Neuronal stem cell (in vitro differentiated cells): ENCODE results near the gene SLC50A1.

Source experiments
- DNase-seq: peaks from one replicate; pipeline ENCODE4 v3.0.0-alpha.2; 2013; ENCODE audit warnings: low spot score
- H2AFZ ChIP-seq: one replicate; pipeline ENCODE4 v1.6.1; 2013; ENCODE audit warnings: mild to moderate bottlenecking, low read length, inconsistent platforms
- H2AK5ac ChIP-seq: 2 replicates; pipeline ENCODE4 v1.6.1; 2013; ENCODE audit warnings: low read depth, mild to moderate bottlenecking, inconsistent platforms, low read length, moderate library complexity, mixed read lengths
- H2BK120ac ChIP-seq: 2 replicates; pipeline ENCODE4 v1.6.1; 2013; ENCODE audit warnings: low read depth, mild to moderate bottlenecking, inconsistent platforms, low read length, moderate library complexity, mixed read lengths
- H2BK12ac ChIP-seq: one replicate; pipeline ENCODE4 v1.6.1; 2013; ENCODE audit warnings: low read length, inconsistent platforms
- H2BK15ac ChIP-seq: 2 replicates; pipeline ENCODE4 v1.6.1; 2013; ENCODE audit warnings: mild to moderate bottlenecking, low read length, inconsistent platforms, mixed read lengths
- H2BK5ac ChIP-seq: one replicate; pipeline ENCODE4 v1.6.1; 2013; ENCODE audit warnings: inconsistent platforms, mild to moderate bottlenecking, low read length, moderate library complexity
- H3K14ac ChIP-seq: one replicate; pipeline ENCODE4 v1.6.1; 2013; ENCODE audit warnings: low read length, inconsistent platforms
- H3K18ac ChIP-seq: 2 replicates; pipeline ENCODE4 v1.6.1; 2013; ENCODE audit warnings: low read length, inconsistent platforms
- H3K23ac ChIP-seq: 2 replicates; pipeline ENCODE4 v1.6.1; 2013; ENCODE audit warnings: low read depth, mild to moderate bottlenecking, mixed read lengths, low read length, inconsistent platforms; ENCODE audit not compliant: poor library complexity
- H3K27ac ChIP-seq: replicated peaks from 3 replicates; pipeline ENCODE4 v1.5.1; 2013; ENCODE audit warnings: low read length, inconsistent platforms
- H3K27me3 ChIP-seq, 3 experiments: 2 replicates each; pipeline ENCODE4 v1.6.1; 2013; ENCODE audit warnings: low read length in 3 of 3, mild to moderate bottlenecking in 2 of 3, inconsistent platforms in 1 of 3, low read depth in 1 of 3, mixed read lengths in 1 of 3, moderate library complexity in 1 of 3; ENCODE audit not compliant: control insufficient read depth in 3 of 3, insufficient read depth in 3 of 3
- H3K36me3 ChIP-seq, 2 donors: replicated peaks in 1 of 2; 2 replicates each; pipeline ENCODE4 v1.6.1; 2013; ENCODE audit warnings: low read length in 2 of 2; ENCODE audit not compliant: control insufficient read depth in 2 of 2, insufficient read depth in 2 of 2
- H3K4ac ChIP-seq: 2 replicates; pipeline ENCODE4 v1.6.1; 2013; ENCODE audit warnings: inconsistent platforms, mild to moderate bottlenecking, low read length, moderate library complexity
- H3K4me1 ChIP-seq, 2 donors: 1 replicate in 1 of 2; 2 replicates in 1 of 2; pipeline ENCODE4 v1.6.1; 2013; ENCODE audit warnings: low read length in 2 of 2, low read depth in 1 of 2; ENCODE audit not compliant: control insufficient read depth in 2 of 2, insufficient read depth in 1 of 2
- H3K4me2 ChIP-seq: one replicate; pipeline ENCODE4 v1.6.1; 2013; ENCODE audit warnings: mild to moderate bottlenecking, low read length, inconsistent platforms; ENCODE audit not compliant: insufficient read depth, poor library complexity, severe bottlenecking
- H3K4me3 ChIP-seq, 2 donors: 2 replicates each; pipeline ENCODE4 v1.5.1; 2013; ENCODE audit warnings: low read length in 2 of 2, mild to moderate bottlenecking in 2 of 2, inconsistent platforms in 1 of 2, moderate library complexity in 1 of 2
- H3K79me1 ChIP-seq: one replicate; pipeline ENCODE4 v1.6.1; 2013; ENCODE audit warnings: low read depth, mild to moderate bottlenecking, inconsistent platforms, low read length, moderate library complexity
- H3K9ac ChIP-seq: one replicate; pipeline ENCODE4 v1.6.1; 2013; ENCODE audit warnings: mild to moderate bottlenecking, low read depth, low read length, inconsistent platforms; ENCODE audit not compliant: poor library complexity
- H3K9me3 ChIP-seq, 2 donors: replicated peaks in 1 of 2; 2 replicates each; pipeline versions ENCODE3 to v1.6.1; 2013; ENCODE audit warnings: low read length in 2 of 2, mild to moderate bottlenecking in 2 of 2, inconsistent platforms in 1 of 2, low read depth in 1 of 2, mixed read lengths in 1 of 2, moderate library complexity in 1 of 2; ENCODE audit not compliant: control insufficient read depth in 2 of 2, insufficient read depth in 1 of 2
- H4K8ac ChIP-seq: one replicate; pipeline ENCODE4 v1.6.1; 2013; ENCODE audit warnings: low read depth, mild to moderate bottlenecking, inconsistent platforms, low read length, moderate library complexity
- H4K91ac ChIP-seq: one replicate; pipeline ENCODE4 v1.6.1; 2013; ENCODE audit warnings: low read length, low read depth, mild to moderate bottlenecking, inconsistent platforms; ENCODE audit not compliant: poor library complexity
- WGBS, 2 donors: extraction: QIAGEN DNeasy Blood & Tissue Kit; methylation state at CpG; one replicate each; pipeline ENCODE4 v1.1.7; 2013; ENCODE audit warnings: missing lambda C conversion rate in 2 of 2, mixed read lengths in 1 of 2; ENCODE audit not compliant: insufficient read length in 2 of 2, insufficient replicate concordance in 1 of 2; ENCODE audit errors: extremely low coverage in 2 of 2; 5-methylcytosine and 5-hydroxymethylcytosine counted together

Gene SLC50A1

GRCh38 chr1:155172732-155173477 lies 37.3 kb downstream of the SLC50A1 start, which contains the start of gene KRTCAP2:
Gene KRTCAP2, minus strand, starts transcription at chr1:155173304. Its CDS starts 80 bp downstream, at chr1:155173224.
- peak within 1 kb of the TSS; percentile 96 for H3K18ac ChIP-seq
- peak within 1 kb of the TSS; percentile 83 for H3K23ac ChIP-seq
- peaks cover 14 to 19% of the 10 kb centered on the region in 2 donors for H3K4me1 ChIP-seq
- peaks cover 22 to 45% of the 10 kb centered on the region in 2 donors for H3K36me3 ChIP-seq
- no peaks in the 10 kb centered on the region for H3K27me3 ChIP-seq
- DNase-seq = peak; percentile 96
- no peak within 1 kb of the TSS for H4K91ac ChIP-seq
- peak within 1 kb of the TSS; percentile 88 for H2BK15ac ChIP-seq
- peak within 1 kb of the TSS; percentile 7 for H2BK12ac ChIP-seq
- peak within 1 kb of the TSS; percentile 96 for H3K9ac ChIP-seq
- H2AK5ac ChIP-seq = peak within 1 kb of the TSS; percentile 95
- peak within 1 kb of the TSS; percentile 54 for H3K4ac ChIP-seq
- peak within 1 kb of the TSS; percentile 77 to 88 for H3K4me3 ChIP-seq
- H2BK5ac ChIP-seq = peak within 1 kb of the TSS; percentile 89
- H2AFZ ChIP-seq = peak within 1 kb of the TSS; percentile 91
- no peaks in the 10 kb centered on the region for H3K9me3 ChIP-seq
- peaks cover 12% of the 10 kb centered on the region for H3K79me1 ChIP-seq
- peak within 1 kb of the TSS; percentile 98 for H3K14ac ChIP-seq
- peak within 1 kb of the TSS; percentile 81 for H2BK120ac ChIP-seq
- peak within 1 kb of the TSS; percentile 78 for H3K27ac ChIP-seq
- no CpG with 5 or more reads among the region's 57 CpGs for WGBS, 2 donors
- no peak within 1 kb of the TSS for H4K8ac ChIP-seq
- H3K4me2 ChIP-seq = peak within 1 kb of the TSS; percentile 95

- peaks cover 26 to 45% of the 10 kb centered on the region in 2 donors for H3K36me3 ChIP-seq
Measured at GRCh38 chr1:155173478-155174323, 38.0 kb downstream of the SLC50A1 start, which contains the start of gene TRIM46. Gene TRIM46, plus strand, starts transcription at chr1:155173849. Its CDS starts 118 bp downstream, at chr1:155173967.

GRCh38 chr1:155174324-155175280 lies 39.0 kb downstream of the SLC50A1 start:
- Histone ChIP-seq H3K27me3 (no peaks in the 10 kb centered on the region), H2BK120ac (peak overlapping the region; percentile 81), H3K9ac (peak overlapping the region; percentile 93), H2BK5ac (peak overlapping the region; percentile 98), H3K4me1 (peaks cover 14 to 19% of the 10 kb centered on the region in 2 donors), H2BK15ac (peak overlapping the region; percentile 98), H3K79me1 (peaks cover 13% of the 10 kb centered on the region), H2AK5ac (peak overlapping the region; percentile 98), H2BK12ac (peak overlapping the region; percentile 60), H3K27ac (peak overlapping the region; percentile 73), H2AFZ (peak overlapping the region; percentile 91), H3K36me3 (peaks cover 31 to 41% of the 10 kb centered on the region in 2 donors), H3K4me2 (peak overlapping the region; percentile 91), H4K8ac (no peak overlapping the region), H3K14ac (peak overlapping the region; percentile 59), H3K9me3 (no peaks in the 10 kb centered on the region), H3K4ac (peak overlapping the region; percentile 0), H3K23ac (peak overlapping the region; percentile 25), H3K18ac (peak overlapping the region; percentile 96), H3K4me3 (peak overlapping the region; percentile 77 to 88), H4K91ac (no peak overlapping the region)
- WGBS, 2 donors = no CpG with 5 or more reads among the region's 35 CpGs
- peak; percentile 62 for DNase-seq

More at GRCh38 chr1:155173478-155174323, 38.0 kb downstream of the SLC50A1 start, which contains the start of gene TRIM46:
- WGBS, 2 donors = no CpG with 5 or more reads among the region's 38 CpGs
- Histone ChIP-seq H2BK120ac (peak within 1 kb of the TSS; percentile 81), H3K23ac (peak within 1 kb of the TSS; percentile 83), H2AFZ (peak within 1 kb of the TSS; percentile 91), H3K4me3 (peak within 1 kb of the TSS; percentile 77 to 88), H4K8ac (no peak within 1 kb of the TSS), H3K18ac (peak within 1 kb of the TSS; percentile 96), H3K79me1 (peaks cover 12% of the 10 kb centered on the region), H3K27ac (peak within 1 kb of the TSS; percentile 78), H2AK5ac (peak within 1 kb of the TSS; percentile 98), H2BK12ac (peak within 1 kb of the TSS; percentile 46), H3K9me3 (no peaks in the 10 kb centered on the region), H2BK15ac (peak within 1 kb of the TSS; percentile 98), H2BK5ac (peak within 1 kb of the TSS; percentile 98), H3K4me1 (peaks cover 14 to 19% of the 10 kb centered on the region in 2 donors), H3K27me3 (no peaks in the 10 kb centered on the region), H3K4me2 (peak within 1 kb of the TSS; percentile 95), H3K4ac (peak within 1 kb of the TSS; percentile 54), H4K91ac (no peak within 1 kb of the TSS), H3K9ac (peak within 1 kb of the TSS; percentile 96), H3K14ac (peak within 1 kb of the TSS; percentile 98)
- DNase-seq = peak; percentile 66
